Fibroblast of skin of scalp (primary cell): ENCODE data around the gene PNLIPRP1.

Experiments used
- DNase-seq: peaks from one replicate; pipeline ENCODE4 v3.0.0-alpha.2; 2013

The PNLIPRP1 gene

GRCh38 chr10:116632596-116633215, 41.9 kb downstream of the PNLIPRP1 start:
- no peak for DNase-seq

DNA sequence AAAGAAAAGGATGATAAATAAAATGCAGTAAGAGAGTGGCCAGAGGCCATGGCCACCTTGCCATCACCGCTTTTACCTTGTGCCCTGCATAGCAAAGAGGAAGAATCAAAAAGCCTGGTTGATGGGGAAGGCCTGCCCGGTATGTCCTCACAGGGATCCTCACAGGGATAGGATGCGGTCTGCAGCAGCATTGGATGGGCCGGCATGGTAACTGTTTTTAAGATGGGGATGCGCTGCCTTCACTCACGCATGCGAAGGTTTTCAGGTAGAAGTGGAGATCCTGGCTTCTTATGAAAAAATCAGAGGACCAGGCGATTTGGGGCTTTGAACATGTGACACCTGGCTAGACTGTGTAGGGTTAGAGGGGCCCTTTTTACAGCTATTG, 42.4 kb downstream of the PNLIPRP1 start:
- no peak for DNase-seq

GRCh38 chr10:116634126-116634975, 43.6 kb downstream of the PNLIPRP1 start:
- no peak for DNase-seq

DNA sequence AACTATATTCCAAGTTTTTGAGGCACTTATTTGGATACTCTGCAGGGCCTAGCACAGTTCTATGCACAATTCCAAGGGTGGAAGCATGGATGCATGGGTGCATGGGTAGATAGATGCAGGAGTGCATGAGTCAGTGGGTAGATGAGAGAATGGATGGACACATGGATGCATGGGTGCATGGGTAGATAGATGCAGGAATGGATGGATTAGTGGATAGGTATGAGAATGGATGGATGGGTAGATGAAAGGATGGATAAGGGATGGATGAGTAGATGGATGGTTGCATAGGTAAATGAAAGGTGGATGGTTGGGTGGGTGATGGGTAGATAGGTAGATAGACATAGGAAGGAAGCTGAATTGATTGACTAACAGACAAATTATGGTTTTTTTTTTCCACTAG, 45.6 kb downstream of the PNLIPRP1 start:
- DNase-seq: no peak

DNA sequence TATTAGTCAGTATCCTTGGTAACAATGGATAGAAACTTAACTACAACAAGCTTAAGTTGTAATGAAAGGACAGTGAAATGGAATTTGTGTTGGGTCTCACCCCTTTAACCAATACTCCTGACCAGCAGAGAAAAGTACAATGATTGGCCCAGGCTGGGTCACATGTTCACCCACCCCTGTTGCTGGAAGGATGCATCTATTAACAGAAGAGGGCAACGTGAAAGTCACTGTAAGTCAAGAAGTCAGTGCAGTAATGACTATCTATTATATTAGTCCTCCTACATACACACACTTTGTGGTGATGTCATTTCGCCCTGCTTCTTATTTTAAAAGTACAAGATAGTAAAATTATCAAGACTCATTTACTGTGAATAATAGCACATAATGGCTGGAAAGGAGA, 46.2 kb downstream of the PNLIPRP1 start:
- DNase-seq: no peak

GRCh38 chr10:116637830-116638229, 47.1 kb downstream of the PNLIPRP1 start:
- no peak for DNase-seq

DNA sequence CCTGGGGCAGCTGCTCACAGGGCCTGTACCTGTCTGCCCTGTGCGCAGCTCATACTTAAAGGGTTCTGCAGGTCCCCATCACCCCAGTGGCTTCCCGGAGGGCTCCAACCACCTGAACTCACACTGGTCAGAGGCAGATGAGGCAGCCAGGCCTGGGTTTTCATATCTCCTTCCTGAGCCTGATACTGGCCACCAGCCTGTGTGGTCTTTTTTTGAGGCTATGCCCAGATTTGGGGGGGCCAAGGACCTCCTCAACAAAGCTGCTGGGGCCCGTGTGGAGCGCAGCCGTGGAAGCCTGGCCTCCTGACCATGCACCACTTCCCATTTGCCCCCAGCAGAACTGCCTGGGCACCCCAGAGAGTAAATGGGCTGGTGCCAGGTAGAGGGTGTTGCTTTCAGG, 55.7 kb downstream of the PNLIPRP1 start:
- no peak for DNase-seq

GRCh38 chr10:116648903-116649302, 58.1 kb downstream of the PNLIPRP1 start:
- DNase-seq: no peak

DNA sequence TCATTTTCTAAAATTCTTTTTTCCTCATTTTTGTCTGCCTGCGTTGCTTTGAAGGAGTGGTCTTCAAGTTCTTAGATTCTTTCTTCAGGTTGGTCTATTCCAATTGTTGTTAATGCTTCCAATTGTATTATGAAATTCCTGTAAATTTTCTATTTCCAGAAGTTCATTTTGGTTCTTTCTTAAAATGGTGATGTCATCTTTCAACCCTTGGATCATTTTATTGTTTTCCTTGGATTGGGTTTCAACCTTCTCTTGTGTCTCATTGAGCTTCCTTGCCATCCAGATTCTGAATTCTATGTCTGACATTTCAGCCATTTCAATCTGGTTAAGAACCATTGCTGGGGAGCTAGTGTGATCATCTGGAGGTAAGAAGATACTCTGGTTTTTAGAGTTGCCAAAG, 63.1 kb downstream of the PNLIPRP1 start:
- DNase-seq: no peak

- DNase-seq: no peak
Observed at GRCh38 chr10:116654816-116655215, 64.1 kb downstream of the PNLIPRP1 start.

GRCh38 chr10:116655568-116655967, 64.8 kb downstream of the PNLIPRP1 start:
- DNase-seq: no peak

- no peak for DNase-seq
Observed at GRCh38 chr10:116656044-116656443, 65.3 kb downstream of the PNLIPRP1 start.

DNA sequence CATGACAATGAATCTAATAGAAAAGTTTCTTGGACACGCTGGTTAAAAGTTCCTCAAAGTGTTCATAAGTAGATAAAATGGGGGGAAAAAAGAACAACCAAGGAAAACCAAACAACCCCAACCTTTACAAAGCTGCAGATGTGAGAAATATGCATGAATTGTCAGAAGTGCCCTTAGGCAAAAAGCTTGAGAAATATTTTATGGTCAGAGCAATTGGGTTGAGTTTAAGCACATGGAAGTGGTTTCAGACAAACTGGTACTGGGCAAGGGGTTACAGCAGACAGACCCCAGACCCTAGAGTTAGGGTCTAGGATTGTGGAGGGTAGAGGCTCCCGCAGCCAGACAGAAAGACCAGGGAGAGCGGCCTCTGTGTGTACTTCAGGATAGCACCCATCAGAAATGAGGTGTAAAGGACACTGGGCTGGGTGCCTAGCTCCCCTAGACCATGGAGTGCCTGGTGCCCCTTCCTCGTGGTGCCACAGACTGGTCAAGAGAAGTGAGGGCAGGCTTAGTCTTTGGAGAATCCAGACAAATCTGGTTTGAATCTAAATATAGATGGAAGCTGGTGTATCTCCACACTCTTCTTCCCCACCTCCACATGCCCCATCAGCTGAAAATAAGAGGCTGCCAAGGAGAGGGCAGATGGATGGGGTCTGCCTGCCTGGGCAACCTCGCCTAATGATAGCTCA, 67.2 kb downstream of the PNLIPRP1 start:
- no peak for DNase-seq
